HG03108 (cell line): ENCODE results near the gene SLC4A1.

ENCODE experiments used
- ATAC-seq: cut with Tn5 transposase; IDR thresholded peaks from one replicate; pipeline ENCODE4 v1.9.1; 2021; ENCODE audit warnings: moderate library complexity; ENCODE audit not compliant: unreplicated experiment

The SLC4A1 gene

GRCh38 chr17:44221862-44222111, 46.1 kb downstream of the SLC4A1 start:
- no peak for ATAC-seq

- ATAC-seq = no peak
These were observed 46.7 kb downstream of the SLC4A1 start for GRCh38 chr17:44221084-44221861.

- ATAC-seq = no peak
These were observed 47.5 kb downstream of the SLC4A1 start for GRCh38 chr17:44220213-44221083.

GRCh38 chr17:44219616-44220212, 48.2 kb downstream of the SLC4A1 start, which contains the start of gene UBTF:
Gene UBTF (minus strand): TSS chr17:44219675. CDS start chr17:44218229, 1,446 bp downstream.
- ATAC-seq = peak; percentile 9

- ATAC-seq = peak; percentile 27
These were observed 48.8 kb downstream of the SLC4A1 start for GRCh38 chr17:44219108-44219615.

- peak; percentile 23 for ATAC-seq
These were observed 49.4 kb downstream of the SLC4A1 start for GRCh38 chr17:44218344-44219107.

GRCh38 chr17:44217738-44218343, 50.1 kb downstream of the SLC4A1 start:
- ATAC-seq = no peak

- no peak for ATAC-seq
These were observed 51.2 kb downstream of the SLC4A1 start for GRCh38 chr17:44216694-44217093.

- ATAC-seq = no peak
These were observed 51.8 kb downstream of the SLC4A1 start for GRCh38 chr17:44216173-44216572.

- no peak for ATAC-seq
These were observed 53.0 kb downstream of the SLC4A1 start for GRCh38 chr17:44214896-44215295.

GRCh38 chr17:44214230-44214494, 53.8 kb downstream of the SLC4A1 start:
- no peak for ATAC-seq

GRCh38 chr17:44213403-44214229, 54.3 kb downstream of the SLC4A1 start:
- no peak for ATAC-seq

- ATAC-seq = no peak
These were observed 55.2 kb downstream of the SLC4A1 start for GRCh38 chr17:44212507-44213402.

GRCh38 chr17:44211281-44212265, 56.4 kb downstream of the SLC4A1 start:
- no peak for ATAC-seq

GRCh38 chr17:44210342-44211192, 57.4 kb downstream of the SLC4A1 start:
- peak; percentile 76 for ATAC-seq

GRCh38 chr17:44209786-44210341, 58.1 kb downstream of the SLC4A1 start:
- ATAC-seq = no peak
